IMR-90 (cell line): ENCODE measurements around the gene CCDC141. TPM values are rescaled to one million over a fixed set of nuclear protein-coding genes. Genes with fewer than 3 reads are reported as not detected.
A peak's percentile ranks its signal among the peaks of the same experiment; 100 is the strongest.

Source experiments
- ATAC-seq: fragments of 200-7000 bp; cut with Tn5 transposase; 2 replicates; pipeline ENCODE4 v1.9.1; 2020; ENCODE audit warnings: low read depth, mild to moderate bottlenecking, moderate library complexity
- BruUV-seq: library from RNA; stranded (reverse); fragments of 400-500 nt; replicated peaks from 2 replicates; lab custom pipeline; 2021; lab: Mats Ljungman, UMichigan
- CTCF ChIA-PET: fragments of 300-600 bp; formaldehyde crosslinking; extraction: SDS; loops from one replicate; lab custom pipeline; 2021; ENCODE audit warnings: antibody characterized with exemption; lab: Yijun Ruan, JAX
- POLR2A ChIA-PET: fragments of 300-600 bp; sonication (Branson Sonifier 250); formaldehyde crosslinking; loops from one replicate; lab custom pipeline; 2022; ENCODE audit warnings: antibody characterized with exemption; ENCODE audit not compliant: unreplicated experiment; lab: Charles Lee
- DNase-seq: peaks from one replicate; pipeline ENCODE4 v3.0.0; 2013
- H2AFZ ChIP-seq: replicated peaks from 2 replicates; pipeline ENCODE3; 2013; ENCODE audit warnings: low read length, mild to moderate bottlenecking; ENCODE audit not compliant: poor library complexity
- H2AK5ac ChIP-seq: 2 replicates; pipeline ENCODE4 v1.6.1; 2013; ENCODE audit warnings: low read depth, low read length, inconsistent platforms
- H2AK9ac ChIP-seq: replicated peaks from 2 replicates; pipeline ENCODE3; 2013; ENCODE audit warnings: mild to moderate bottlenecking, low read depth, low read length, moderate library complexity; ENCODE audit not compliant: poor library complexity
- H2BK120ac ChIP-seq: 2 replicates; pipeline ENCODE4 v1.6.1; 2013; ENCODE audit warnings: low read depth, low read length, inconsistent platforms
- H2BK15ac ChIP-seq: 3 replicates; pipeline ENCODE4 v1.6.1; 2013; ENCODE audit warnings: low read depth, low read length, inconsistent platforms
- H2BK20ac ChIP-seq: 2 replicates; pipeline ENCODE4 v1.6.1; 2013; ENCODE audit warnings: low read depth, mild to moderate bottlenecking, inconsistent platforms, low read length, moderate library complexity
- H2BK5ac ChIP-seq: 2 replicates; pipeline ENCODE4 v1.6.1; 2013; ENCODE audit warnings: mild to moderate bottlenecking, low read depth, low read length, inconsistent platforms; ENCODE audit not compliant: poor library complexity, severe bottlenecking
- H3K14ac ChIP-seq: replicated peaks from 2 replicates; pipeline ENCODE4 v1.6.1; 2013; ENCODE audit warnings: low read depth, low read length, inconsistent platforms
- H3K18ac ChIP-seq: 2 replicates; pipeline ENCODE4 v1.6.1; 2013; ENCODE audit warnings: low read depth, low read length, control low read depth
- H3K23ac ChIP-seq: 2 replicates; pipeline ENCODE4 v1.6.1; 2013; ENCODE audit warnings: low read depth, low read length, inconsistent platforms
- H3K27ac ChIP-seq: 2 replicates; pipeline ENCODE4 v1.5.1; 2013; ENCODE audit warnings: mild to moderate bottlenecking, control low read depth, low read length; ENCODE audit not compliant: insufficient read depth
- H3K27me3 ChIP-seq: 2 replicates; pipeline ENCODE4 v1.6.1; 2013; ENCODE audit warnings: low read length; ENCODE audit not compliant: control insufficient read depth, insufficient read depth
- H3K36me3 ChIP-seq: 2 replicates; pipeline ENCODE4 v1.6.1; 2013; ENCODE audit warnings: low read length, mixed read lengths; ENCODE audit not compliant: control insufficient read depth, insufficient read depth
- H3K4ac ChIP-seq: 2 replicates; pipeline ENCODE4 v1.6.1; 2013; ENCODE audit warnings: low read depth, low read length, inconsistent platforms
- H3K4me1 ChIP-seq: 2 replicates; pipeline ENCODE4 v1.6.1; 2013; ENCODE audit warnings: low read length, mixed read lengths; ENCODE audit not compliant: control insufficient read depth, insufficient read depth
- H3K4me2 ChIP-seq: 2 replicates; pipeline ENCODE4 v1.6.1; 2013; ENCODE audit warnings: low read depth, mild to moderate bottlenecking, control low read depth, low read length, moderate library complexity
- H3K4me3 ChIP-seq: 2 replicates; pipeline ENCODE4 v1.5.1; 2013; ENCODE audit warnings: low read depth, mild to moderate bottlenecking, control low read depth, low read length, moderate library complexity; ENCODE audit not compliant: insufficient read depth
- H3K56ac ChIP-seq: 2 replicates; pipeline ENCODE4 v1.6.1; 2013; ENCODE audit warnings: low read length, inconsistent platforms; ENCODE audit not compliant: insufficient read depth; ENCODE audit errors: extremely low read depth
- H3K79me1 ChIP-seq, 2 experiments: 2 replicates each; pipeline ENCODE4 v1.6.1; 2013; ENCODE audit warnings: low read length in 2 of 2, inconsistent platforms in 1 of 2, low read depth in 1 of 2
- H3K9ac ChIP-seq: 2 replicates; pipeline ENCODE4 v1.6.1; 2013; ENCODE audit warnings: low read depth, low read length, control low read depth
- H3K9me1 ChIP-seq: 2 replicates; pipeline ENCODE4 v1.6.1; 2013; ENCODE audit warnings: low read length, inconsistent platforms; ENCODE audit not compliant: insufficient read depth
- H3K9me3 ChIP-seq: 2 replicates; pipeline ENCODE4 v1.6.1; 2013; ENCODE audit warnings: low read length; ENCODE audit not compliant: control insufficient read depth, insufficient read depth
- H4K20me1 ChIP-seq: 2 replicates; pipeline ENCODE4 v1.6.1; 2013; ENCODE audit warnings: low read length, inconsistent platforms; ENCODE audit not compliant: insufficient read depth
- H4K5ac ChIP-seq: 2 replicates; pipeline ENCODE4 v1.6.1; 2013; ENCODE audit warnings: mild to moderate bottlenecking, low read depth, low read length, control low read depth
- H4K8ac ChIP-seq, 2 experiments: 2 replicates each; pipeline ENCODE4 v1.6.1; 2013; ENCODE audit warnings: low read depth in 2 of 2, low read length in 2 of 2, control low read depth in 1 of 2, inconsistent platforms in 1 of 2
- H4K91ac ChIP-seq: 2 replicates; pipeline ENCODE4 v1.6.1; 2013; ENCODE audit warnings: low read depth, low read length, inconsistent platforms; ENCODE audit not compliant: insufficient read depth
- BHLHE40 ChIP-seq: fragments of 150-350 bp; IDR thresholded peaks from 2 replicates; pipeline ENCODE4 v1.6.1; 2016; ENCODE audit warnings: mild to moderate bottlenecking, low read depth, low read length
- CEBPB ChIP-seq: IDR thresholded peaks from 2 replicates; pipeline ENCODE4 v1.6.1; 2012; ENCODE audit warnings: low read depth, low read length, improper control_type of control experiment
- CHD1 ChIP-seq: IDR thresholded peaks from 2 replicates; pipeline ENCODE4 v1.6.1; 2012; ENCODE audit warnings: low read depth, low read length, improper control_type of control experiment
- ELK1 ChIP-seq: fragments of 150-350 bp; IDR thresholded peaks from 2 replicates; pipeline ENCODE4 v1.6.1; 2016; ENCODE audit warnings: low read depth, mild to moderate bottlenecking, low read length, moderate library complexity, borderline replicate concordance
- FOS ChIP-seq: fragments of 150-350 bp; IDR thresholded peaks from 2 replicates; pipeline ENCODE4 v1.6.1; 2016; ENCODE audit warnings: low read depth, low read length
- MAFK ChIP-seq: IDR thresholded peaks from 2 replicates; pipeline ENCODE4 v1.6.1; 2012; ENCODE audit warnings: low read depth, low read length, improper control_type of control experiment
- MXI1 ChIP-seq: IDR thresholded peaks from 2 replicates; pipeline ENCODE4 v1.6.1; 2012; ENCODE audit warnings: low read depth, mild to moderate bottlenecking, low read length, moderate library complexity, borderline replicate concordance
- NFE2L2 ChIP-seq: fragments of 150-350 bp; IDR thresholded peaks from 2 replicates; pipeline ENCODE4 v1.6.1; 2016; ENCODE audit warnings: low read depth, mild to moderate bottlenecking, low read length
- POLR2A ChIP-seq: IDR thresholded peaks from 2 replicates; pipeline ENCODE4 v1.6.1; 2012; ENCODE audit warnings: mild to moderate bottlenecking, low read depth, low read length
- RFX5 ChIP-seq: IDR thresholded peaks from 2 replicates; pipeline ENCODE4 v1.8.0; 2012; ENCODE audit warnings: low read depth, mild to moderate bottlenecking, low read length, moderate library complexity
- SMC3 ChIP-seq: fragments of 150-350 bp; IDR thresholded peaks from 2 replicates; pipeline ENCODE4 v1.6.1; 2016; ENCODE audit warnings: low read depth, mild to moderate bottlenecking, antibody characterized with exemption, low read length, moderate library complexity
- USF2 ChIP-seq: fragments of 150-350 bp; IDR thresholded peaks from 2 replicates; pipeline ENCODE4 v1.6.1; 2017; ENCODE audit warnings: mild to moderate bottlenecking, antibody characterized with exemption, low read length, low read depth
- WGBS, 2 experiments: methylation state at CpG; one replicate each; pipeline versions ENCODE4 v1.1.5 to v1.1.7; 2013; ENCODE audit warnings: missing lambda C conversion rate in 2 of 2; ENCODE audit not compliant: insufficient read length in 1 of 2; ENCODE audit errors: extremely low coverage in 2 of 2; 5-methylcytosine and 5-hydroxymethylcytosine counted together
- dilution Hi-C: fragments of 300-500 bp; cut with HindIII; formaldehyde crosslinking; loops from one replicate; pipeline ENCODE4 v1.14.3; 2018; ENCODE audit warnings: low sequenced_read_pairs; ENCODE audit not compliant: unreplicated experiment
- in situ Hi-C: fragments of 300-500 bp; cut with MboI; formaldehyde crosslinking; loops from 3 replicates; pipeline ENCODE4 v1.14.3; 2019; ENCODE audit warnings: low sequenced_read_pairs, inconsistent platforms, mixed read lengths
- intact Hi-C: fragments of 100-400 bp; cut with micrococcal nuclease; formaldehyde crosslinking; loops from 2 replicates; pipeline ENCODE4 v1.10.0; 2022
- polyA plus RNA-seq, 3 experiments: library from polyadenylated mRNA; depleted of rRNA; stranded (reverse); fragments of >200 nt; gene quantifications; 2 replicates each; pipeline ENCODE4 v1.2.3, GENCODE V29; 2012; ENCODE audit warnings: low replicate concordance in 1 of 3
- total RNA-seq: library from RNA; depleted of rRNA; stranded (reverse); fragments of >200 nt; gene quantifications from 2 replicates; pipeline ENCODE4 v1.2.3, GENCODE V29; 2012

The CCDC141 gene
- total and polyA plus RNA-seq, 2 of the 4 experiments (the other 2 are of a cell fraction) = not detected

- ATAC-seq = no peak
Observed at GRCh38 chr2:178927173-178927572, 122.8 kb downstream of the CCDC141 start.

More at GRCh38 chr2:178927173-178927572, 122.8 kb downstream of the CCDC141 start:
- WGBS, 2 experiments = 59% methylated on average over 3 of the region's 7 CpGs; no CpG with 5 or more reads in 1 of the 2 experiments
- in situ Hi-C loops = no loop called here
- no peak overlapping the region for H4K8ac ChIP-seq
- H2AFZ ChIP-seq = no peak overlapping the region
- H2AK9ac ChIP-seq = no peak overlapping the region
- no peak overlapping the region for H3K56ac ChIP-seq
- H3K9me1 ChIP-seq = no peaks in the 10 kb centered on the region
- no peak overlapping the region for H3K27ac ChIP-seq
- intact Hi-C loops = no loop called here
- H3K79me1 ChIP-seq = no peaks in the 10 kb centered on the region
- H3K36me3 ChIP-seq = no peaks in the 10 kb centered on the region
- no peak overlapping the region for H3K18ac ChIP-seq
- dilution Hi-C loops = no loop called here
- no peak overlapping the region for H2BK20ac ChIP-seq
- no peak overlapping the region for H2AK5ac ChIP-seq
- H3K27me3 ChIP-seq = no peaks in the 10 kb centered on the region
- CTCF ChIA-PET = interaction anchor here (0.8 to 1.4 kb wide), 2 partner anchors 14 to 203 kb away, joined by 3 to 5 read pairs; no protein-coding TSS in a partner anchor
- H3K9me3 ChIP-seq = no peaks in the 10 kb centered on the region
- no peak overlapping the region for H3K14ac ChIP-seq
- no peak for TF ChIP-seq USF2
- TF ChIP-seq MXI1 = no peak
- TF ChIP-seq SMC3 = no peak
- TF ChIP-seq MAFK = no peak
- TF ChIP-seq ELK1 = no peak
- no peak for TF ChIP-seq CEBPB
- TF ChIP-seq FOS = no peak
- TF ChIP-seq CHD1 = no peak
- no peak for TF ChIP-seq RFX5
- no peak for TF ChIP-seq BHLHE40
- no peak for TF ChIP-seq NFE2L2
- no peak for TF ChIP-seq POLR2A
- no peaks in the 10 kb centered on the region for H3K4me1 ChIP-seq
- H3K23ac ChIP-seq = no peak overlapping the region
- no peak for DNase-seq
- H2BK120ac ChIP-seq = no peak overlapping the region
- H3K4me3 ChIP-seq = no peak overlapping the region
- no peak overlapping the region for H2BK5ac ChIP-seq
- H3K9ac ChIP-seq = no peak overlapping the region
- H3K4ac ChIP-seq = no peak overlapping the region
- no TSS peak for BruUV-seq
- H2BK15ac ChIP-seq = no peak overlapping the region
- POLR2A ChIA-PET = no interaction called here
- H4K91ac ChIP-seq = no peak overlapping the region
- peak overlapping the region; percentile 67; the same call in 1 of the 2 replicates for H3K4me2 ChIP-seq
- no peak overlapping the region for H4K5ac ChIP-seq
- H4K20me1 ChIP-seq = no peaks in the 10 kb centered on the region
